ENCODE data around the gene TOR3A. TPM values are rescaled to one million over a fixed set of nuclear protein-coding genes. Genes with fewer than 3 reads are reported as not detected.

Gene TOR3A
- total and polyA plus RNA-seq, 2 of the 13 experiments (the other 11 are each of a cell fraction or from before 2014, with no cell fraction given), result 14.7 to 28.4 TPM

- no peak for TF ChIP-seq BCLAF1 (IDR thresholded peaks at IDR 0.05)
- no peak; the same call in 1 of the 2 replicates for TF ChIP-seq MAF1 (CRISPR knock-in tag; IDR thresholded peaks at IDR 0.05; ENCODE audit: borderline replicate concordance)
- no peak for TF ChIP-seq SETDB1 (CRISPR knock-in tag; IDR thresholded peaks at IDR 0.05; ENCODE audit: borderline replicate concordance)
- no peak for TF ChIP-seq ZNF383 (CRISPR knock-in tag; IDR thresholded peaks at IDR 0.05; ENCODE audit: borderline replicate concordance)
- no peak for TF ChIP-seq ZNF20 (CRISPR knock-in tag; IDR thresholded peaks at IDR 0.05)
- 0 out of 2 replicates have a peak, but pooled peaks have one; percentile 53 for TF ChIP-seq ZNF557 (CRISPR knock-in tag; IDR thresholded peaks at IDR 0.05)
- TF ChIP-seq GABPA (IDR thresholded peaks at IDR 0.05; ENCODE audit: low read depth, low read length), result peak; percentile 46; the same call in 1 of the 2 replicates
- TF ChIP-seq GABPA (CRISPR knock-in tag; IDR thresholded peaks at IDR 0.05; ENCODE audit: low read depth), result peak; percentile 47; the same call in 1 of the 2 replicates
- TF ChIP-seq IKZF4 (CRISPR knock-in tag; IDR thresholded peaks at IDR 0.05; ENCODE audit: borderline replicate concordance, low read depth, not compliant biosample characterization), result no peak
- no peak for TF ChIP-seq HNRNPLL (IDR thresholded peaks at IDR 0.05; ENCODE audit: low read depth, low read length, poor library complexity, severe bottlenecking)
- TF ChIP-seq AKNA (CRISPR knock-in tag; IDR thresholded peaks at IDR 0.05; ENCODE audit: borderline replicate concordance), result peak; percentile 82; the same call in 1 of the 2 replicates
- TF ChIP-seq SIX1 (CRISPR knock-in tag; IDR thresholded peaks at IDR 0.05; ENCODE audit: borderline replicate concordance), result peak; percentile 62; the same call in 1 of the 2 replicates
- peak; percentile 67 for TF ChIP-seq E2F5 (CRISPR knock-in tag; conservative IDR thresholded peaks at IDR 0.05)
- TF ChIP-seq ZSCAN31 (CRISPR knock-in tag; IDR thresholded peaks at IDR 0.05; ENCODE audit: low read depth), result peak; percentile 82
- TF ChIP-seq MTA1 (CRISPR knock-in tag; IDR thresholded peaks at IDR 0.05; ENCODE audit: borderline replicate concordance), result no peak
- peak; percentile 40; the same call in 1 of the 2 replicates for TF ChIP-seq ELF3 (CRISPR knock-in tag; IDR thresholded peaks at IDR 0.05)
- TF ChIP-seq NR1H2 (CRISPR knock-in tag; IDR thresholded peaks at IDR 0.05; ENCODE audit: borderline replicate concordance, low read depth), result no peak
- TF ChIP-seq ZNF572 (CRISPR knock-in tag; IDR thresholded peaks at IDR 0.05), result 0 out of 2 replicates have a peak, but pooled peaks have one; percentile 39
- peak; percentile 14 for TF ChIP-seq STAG1 (CRISPR knock-in tag; IDR thresholded peaks at IDR 0.05)
- no peak for TF ChIP-seq ZNF234 (CRISPR knock-in tag; conservative IDR thresholded peaks at IDR 0.05)
- peak; percentile 55 for TF ChIP-seq HOXA3 (CRISPR knock-in tag; IDR thresholded peaks at IDR 0.05)
Observed at GRCh38 chr1:179081687-179082332, at the start of gene TOR3A (continued).

Data from HepG2 (cell line).